ENCODE measurements around the gene ATXN7L1.

ATXN7L1 gene

GRCh38 chr7:105594034-105594433 lies 282.4 kb downstream of the ATXN7L1 start:
- peak overlapping the region; percentile 58 for H3K4me2 ChIP-seq (ENCODE audit: low read length)

GRCh38 chr7:105591522-105591921 lies 284.9 kb downstream of the ATXN7L1 start:
- TF ChIP-seq EZH2phosphoT487 (IDR thresholded peaks at IDR 0.05; ENCODE audit: low read depth) (no peak), CTCF (IDR thresholded peaks at IDR 0.05; ENCODE audit: low read depth, low read length) (no peak)
- no peaks in the 10 kb centered on the region for H3K36me3 ChIP-seq (replicated peaks; ENCODE audit: low read depth, low read length)
- H3K4me2 ChIP-seq (ENCODE audit: low read length) = no peak overlapping the region
- H3K4me1 ChIP-seq (ENCODE audit: low read length) = peaks cover 24% of the 10 kb centered on the region
- H4K20me1 ChIP-seq (ENCODE audit: insufficient read depth, low read length) = no peaks in the 10 kb centered on the region
- H2AFZ ChIP-seq (ENCODE audit: low read depth, low read length) = no peak overlapping the region
- H3K79me2 ChIP-seq (ENCODE audit: low read length) = no peaks in the 10 kb centered on the region
- no peak overlapping the region for H3K27ac ChIP-seq (ENCODE audit: low read length)
- no peak overlapping the region for H3K4me3 ChIP-seq (ENCODE audit: low read length)
- no peak overlapping the region for H3K9ac ChIP-seq (ENCODE audit: low read length)
- H3K9me3 ChIP-seq (ENCODE audit: insufficient read depth, low read length) = no peaks in the 10 kb centered on the region
- no peaks in the 10 kb centered on the region for H3K27me3 ChIP-seq (ENCODE audit: low read depth, low read length)

More at GRCh38 chr7:105594034-105594433, 282.4 kb downstream of the ATXN7L1 start:
- Histone ChIP-seq H3K4me1 (ENCODE audit: low read length) (peaks cover 24% of the 10 kb centered on the region), H2AFZ (ENCODE audit: low read depth, low read length) (peak overlapping the region; percentile 73), H3K9ac (ENCODE audit: low read length) (peak overlapping the region; percentile 17; the same call in 1 of the 2 replicates), H3K27ac (ENCODE audit: low read length) (peak overlapping the region; percentile 57), H4K20me1 (ENCODE audit: insufficient read depth, low read length) (no peaks in the 10 kb centered on the region), H3K36me3 (replicated peaks; ENCODE audit: low read depth, low read length) (no peaks in the 10 kb centered on the region), H3K79me2 (ENCODE audit: low read length) (no peaks in the 10 kb centered on the region), H3K27me3 (ENCODE audit: low read depth, low read length) (no peaks in the 10 kb centered on the region), H3K4me3 (ENCODE audit: low read length) (peak overlapping the region; percentile 35), H3K9me3 (ENCODE audit: insufficient read depth, low read length) (no peaks in the 10 kb centered on the region)
- TF ChIP-seq EZH2phosphoT487 (IDR thresholded peaks at IDR 0.05; ENCODE audit: low read depth) (no peak), CTCF (IDR thresholded peaks at IDR 0.05; ENCODE audit: low read depth, low read length) (no peak)

- Histone ChIP-seq H4K20me1 (ENCODE audit: insufficient read depth, low read length) (no peaks in the 10 kb centered on the region), H3K9ac (ENCODE audit: low read length) (no peak overlapping the region), H3K4me3 (ENCODE audit: low read length) (no peak overlapping the region), H3K36me3 (replicated peaks; ENCODE audit: low read depth, low read length) (no peaks in the 10 kb centered on the region), H3K4me2 (ENCODE audit: low read length) (no peak overlapping the region), H3K4me1 (ENCODE audit: low read length) (peaks cover 24% of the 10 kb centered on the region), H3K27ac (ENCODE audit: low read length) (no peak overlapping the region), H2AFZ (ENCODE audit: low read depth, low read length) (no peak overlapping the region), H3K27me3 (ENCODE audit: low read depth, low read length) (no peaks in the 10 kb centered on the region), H3K9me3 (ENCODE audit: insufficient read depth, low read length) (no peaks in the 10 kb centered on the region), H3K79me2 (ENCODE audit: low read length) (no peaks in the 10 kb centered on the region)
- no peak for TF ChIP-seq EZH2phosphoT487 (IDR thresholded peaks at IDR 0.05; ENCODE audit: low read depth)
- TF ChIP-seq CTCF (IDR thresholded peaks at IDR 0.05; ENCODE audit: low read depth, low read length) = no peak
These were observed 285.6 kb downstream of the ATXN7L1 start for GRCh38 chr7:105590793-105591192.

- no peaks in the 10 kb centered on the region for H3K36me3 ChIP-seq (replicated peaks; ENCODE audit: low read depth, low read length)
- H3K27me3 ChIP-seq (ENCODE audit: low read depth, low read length) = no peaks in the 10 kb centered on the region
- H3K4me3 ChIP-seq (ENCODE audit: low read length) = no peak overlapping the region
- no peaks in the 10 kb centered on the region for H4K20me1 ChIP-seq (ENCODE audit: insufficient read depth, low read length)
- no peaks in the 10 kb centered on the region for H3K79me2 ChIP-seq (ENCODE audit: low read length)
- TF ChIP-seq CTCF (IDR thresholded peaks at IDR 0.05; ENCODE audit: low read depth, low read length) (peak; percentile 84), EZH2phosphoT487 (IDR thresholded peaks at IDR 0.05; ENCODE audit: low read depth) (no peak)
- no peak overlapping the region for H3K9ac ChIP-seq (ENCODE audit: low read length)
- 0 out of 2 replicates have a peak overlapping the region, but pooled peaks have one; percentile 47 for H2AFZ ChIP-seq (ENCODE audit: low read depth, low read length)
- no peaks in the 10 kb centered on the region for H3K9me3 ChIP-seq (ENCODE audit: insufficient read depth, low read length)
- peaks cover 21% of the 10 kb centered on the region for H3K4me1 ChIP-seq (ENCODE audit: low read length)
- H3K4me2 ChIP-seq (ENCODE audit: low read length) = peak overlapping the region; percentile 31; the same call in 1 of the 2 replicates
- no peak overlapping the region for H3K27ac ChIP-seq (ENCODE audit: low read length)
These were observed 286.9 kb downstream of the ATXN7L1 start for GRCh38 chr7:105589356-105590077.

Measured in OCI-LY3 (cell line).